GM18498 (cell line): ENCODE results near the gene C4orf50.
A peak's percentile ranks its signal among the peaks of the same experiment; 100 is the strongest.
"Not testable (repeated sequence)": the region's sequence is repeated elsewhere in the genome, so short reads cannot be mapped to it uniquely, and the experiment has no call there.

Source experiments
- ATAC-seq: cut with Tn5 transposase; IDR thresholded peaks from one replicate; pipeline ENCODE4 v1.9.1; 2021; ENCODE audit warnings: mild to moderate bottlenecking, moderate library complexity; ENCODE audit not compliant: unreplicated experiment

C4orf50 gene

DNA sequence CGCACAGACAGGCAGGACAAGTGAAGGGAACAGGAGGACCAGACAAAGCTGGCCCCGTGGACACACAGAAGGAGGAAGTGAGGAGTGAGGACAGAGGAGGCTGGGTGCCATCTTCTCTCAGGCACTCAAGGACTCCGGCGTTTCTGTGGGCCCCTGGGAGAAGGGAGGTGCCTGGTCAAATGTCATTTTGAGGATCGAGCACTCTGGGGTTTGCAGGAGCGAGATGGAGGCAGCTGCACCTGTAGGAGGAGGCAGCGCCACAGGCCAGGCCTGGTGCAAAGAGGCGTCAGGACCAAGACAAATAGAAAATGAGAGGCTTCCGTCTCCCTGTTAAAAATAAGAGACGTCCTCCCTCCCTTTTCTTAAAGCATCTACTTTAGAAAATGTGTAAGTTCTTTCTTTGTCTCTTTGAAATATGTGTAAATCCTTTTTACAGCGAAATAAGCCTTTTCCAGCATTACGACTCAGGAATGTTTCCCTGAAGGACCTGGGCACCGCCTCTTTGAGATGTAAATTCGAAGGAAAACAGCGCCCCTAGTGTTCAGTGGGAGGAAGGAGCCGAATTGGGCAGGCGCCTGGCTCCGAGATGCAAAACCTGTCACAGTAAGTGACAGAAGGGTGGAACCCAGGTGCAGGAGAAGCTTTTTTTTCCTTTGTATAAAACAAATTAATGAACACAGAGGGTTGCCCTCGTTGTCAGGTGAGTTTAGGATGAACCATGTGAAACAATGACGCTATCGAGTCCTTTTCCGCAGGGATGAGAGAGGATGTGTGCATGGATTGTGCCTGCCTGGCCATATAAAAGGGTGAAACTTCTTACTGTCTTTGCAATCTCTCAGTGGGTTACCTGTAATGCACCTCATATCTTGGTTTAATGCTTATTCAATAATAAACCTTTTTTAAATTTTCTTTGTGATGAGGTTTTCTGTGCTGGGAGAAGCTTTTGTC is 1.4 kb upstream of the C4orf50 start:
- ATAC-seq, result no peak

DNA sequence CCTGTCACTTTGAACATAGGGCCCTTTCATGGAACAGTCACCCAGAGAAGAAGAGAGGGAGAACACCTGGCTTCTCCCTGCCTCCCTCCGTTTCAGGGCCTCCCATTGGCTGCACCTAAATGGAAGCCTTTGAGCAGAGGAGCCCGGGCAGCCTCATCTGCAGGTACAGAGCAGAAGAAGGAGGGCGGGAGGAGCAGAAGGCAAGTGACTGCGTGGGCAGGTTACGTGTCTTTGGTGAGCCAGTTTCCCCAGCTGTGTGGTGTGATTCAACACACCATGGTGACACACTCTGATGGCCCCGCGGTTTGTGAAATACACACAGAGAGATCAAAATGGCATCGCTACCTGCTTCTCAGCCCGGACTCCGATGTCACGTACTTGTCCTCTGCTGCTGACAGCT is 431 bp downstream of the C4orf50 start:
- no peak for ATAC-seq

DNA sequence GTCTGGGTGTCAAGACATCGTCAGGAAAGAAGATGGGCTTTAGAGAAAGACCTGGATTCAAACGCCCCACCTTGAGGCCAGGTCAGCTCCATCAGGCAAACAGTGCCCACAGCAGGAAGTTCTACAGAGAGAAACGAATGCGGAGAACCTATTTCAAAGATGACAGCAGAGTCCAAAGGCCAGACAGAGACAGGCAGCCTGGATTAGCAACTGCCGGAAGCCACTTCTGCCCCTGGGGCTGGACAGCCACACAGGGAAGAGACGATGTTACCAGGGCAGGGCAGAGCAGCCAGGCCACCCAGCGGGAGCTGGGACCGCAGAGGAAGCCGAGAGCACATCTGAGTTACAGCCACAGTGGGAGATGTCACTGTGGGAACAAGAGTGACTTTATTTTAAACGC is 1.2 kb downstream of the C4orf50 start:
- no peak for ATAC-seq

DNA sequence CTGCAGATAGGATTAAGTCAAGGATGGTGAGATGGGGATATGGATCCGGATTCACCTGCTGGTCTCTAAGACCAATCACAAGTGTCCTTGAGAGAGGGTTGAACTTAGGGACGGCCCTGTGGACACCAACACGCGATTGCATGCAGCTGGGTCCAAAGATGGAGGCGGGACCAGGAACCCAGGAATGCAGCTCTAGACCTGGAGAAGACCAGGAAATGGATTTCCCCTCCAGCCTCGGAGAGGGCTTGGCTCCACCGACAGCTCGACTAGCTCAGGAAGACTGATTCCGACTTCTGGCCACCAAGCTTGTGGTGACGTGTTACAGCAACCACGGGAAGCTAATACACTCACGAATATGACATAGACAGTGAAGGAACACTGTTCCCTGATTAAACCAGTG is 4.7 kb downstream of the C4orf50 start:
- ATAC-seq, result no peak

DNA sequence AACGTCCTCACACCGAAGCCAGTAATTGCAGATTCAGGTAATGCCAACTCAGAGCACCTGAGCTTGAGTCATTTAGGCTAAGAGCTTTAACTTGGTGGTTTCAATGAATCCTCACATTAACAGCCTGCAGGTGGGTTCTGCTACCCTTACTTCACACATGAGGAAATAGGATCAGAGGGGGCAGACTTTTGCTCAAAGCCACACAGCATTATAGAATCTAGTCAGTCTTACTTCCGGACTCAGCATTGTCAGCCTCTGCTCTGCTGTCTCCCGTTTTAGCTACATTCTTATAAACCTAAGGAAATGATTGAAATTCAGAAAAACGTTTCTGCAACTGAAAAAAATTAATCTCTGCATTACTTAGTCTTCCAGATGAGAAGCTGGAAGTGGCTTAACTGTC is 6.0 kb downstream of the C4orf50 start:
- no peak for ATAC-seq

DNA sequence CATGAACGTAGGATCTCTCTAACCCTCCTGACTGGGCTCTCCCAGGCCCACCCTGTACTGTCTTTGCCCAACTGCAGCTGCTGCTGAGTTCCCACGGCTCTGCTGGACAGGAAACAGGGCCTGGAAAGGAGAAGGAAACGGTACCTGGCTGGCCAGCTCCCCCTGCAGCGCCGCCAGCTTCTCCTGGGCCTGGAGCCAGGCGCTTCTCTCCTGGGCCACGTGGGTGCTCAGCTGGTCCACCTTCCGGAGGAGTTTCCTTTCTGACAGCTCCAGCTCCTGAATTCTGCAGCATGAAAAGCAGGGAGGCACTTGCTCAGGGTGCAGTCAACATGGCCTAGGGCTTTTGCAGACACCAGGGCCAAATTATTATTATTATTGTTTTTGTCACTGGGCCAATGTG is 6.5 kb downstream of the C4orf50 start:
- no peak for ATAC-seq

DNA sequence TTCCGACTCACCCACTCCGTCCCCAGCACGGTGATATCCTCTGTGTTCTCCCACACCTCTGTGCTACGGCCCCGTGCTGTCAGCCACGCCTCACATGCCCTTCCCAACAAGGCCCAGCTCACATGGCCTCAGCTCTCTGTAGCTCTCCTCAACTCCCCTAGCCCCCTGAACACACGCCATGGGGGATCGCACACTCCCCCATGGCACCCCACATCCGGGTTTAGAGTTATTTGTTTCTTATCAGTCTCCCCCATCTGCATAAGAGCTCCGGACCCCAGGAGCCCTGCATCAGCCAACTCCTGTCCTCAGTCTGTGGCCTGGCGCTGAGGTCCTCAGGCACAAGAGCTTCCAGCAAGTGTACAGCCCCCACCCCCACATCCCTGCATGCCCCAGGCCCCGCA is 7.0 kb downstream of the C4orf50 start:
- ATAC-seq, result no peak

DNA sequence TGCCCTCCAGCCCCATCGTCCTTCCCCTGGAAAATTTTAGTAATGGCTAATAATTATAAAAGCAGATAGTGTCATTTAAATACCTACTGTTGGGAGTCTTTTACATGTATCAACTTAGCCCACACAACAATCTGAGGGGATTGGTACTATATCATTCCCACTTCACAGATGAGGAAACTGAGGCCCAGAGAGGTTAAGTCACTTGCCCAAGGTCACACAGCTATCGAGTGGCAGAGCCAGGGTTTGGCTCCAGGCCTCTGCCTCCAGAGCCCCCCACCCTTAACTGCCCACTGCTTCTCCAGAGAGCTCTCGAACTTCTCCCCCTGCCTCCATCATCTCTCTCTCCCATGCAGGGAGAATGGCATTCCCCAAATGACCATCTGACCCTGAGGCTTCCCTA is 7.4 kb downstream of the C4orf50 start:
- ATAC-seq, result no peak

DNA sequence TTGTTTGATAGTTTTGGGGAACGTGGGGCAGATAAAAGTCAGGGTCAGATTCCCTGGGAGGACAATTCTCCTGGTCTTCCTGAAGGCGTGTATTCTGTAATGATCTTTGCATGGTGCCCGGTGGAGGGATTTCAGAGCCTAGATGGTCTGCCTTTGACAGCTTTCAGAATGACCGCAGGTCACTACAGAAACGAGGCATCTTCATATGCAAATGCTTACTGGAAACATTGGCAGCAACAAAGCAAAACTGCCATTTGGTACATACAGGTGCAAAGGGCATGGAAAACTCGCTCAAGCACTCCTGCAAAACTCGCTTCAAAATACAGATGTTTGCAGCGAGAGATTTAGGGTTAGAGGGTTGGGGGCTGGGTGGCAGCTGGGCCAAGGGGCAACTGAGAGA is 8.8 kb downstream of the C4orf50 start:
- ATAC-seq, result no peak

DNA sequence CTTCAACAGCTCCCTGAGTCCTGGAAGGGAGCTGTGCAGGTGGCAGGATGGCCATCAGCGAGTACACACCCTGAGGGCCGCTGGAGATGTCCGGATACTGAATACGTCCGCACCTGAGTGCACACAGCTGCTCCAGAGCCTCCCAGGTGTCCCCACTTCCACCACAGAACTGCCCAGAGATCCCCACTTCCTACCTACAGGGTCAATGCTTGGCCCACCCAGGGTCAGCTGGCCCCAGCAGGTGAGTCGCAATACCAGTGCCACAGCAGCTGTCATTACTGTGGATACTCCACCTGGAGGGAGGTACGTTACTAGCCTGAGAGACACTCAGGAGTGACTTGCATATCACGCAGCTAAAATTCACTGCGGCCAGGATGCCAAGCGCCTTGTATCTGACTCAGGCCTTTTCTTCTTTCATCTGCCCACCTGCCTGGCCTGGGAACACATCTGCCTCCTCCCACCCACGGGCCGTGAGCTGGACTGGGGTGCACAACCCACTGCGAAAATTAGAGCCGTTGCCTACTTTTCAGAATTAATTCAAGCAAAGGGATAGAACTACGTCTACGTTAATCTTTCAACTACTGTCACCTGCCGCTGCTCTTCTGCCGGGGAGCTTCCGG is 9.4 kb downstream of the C4orf50 start:
- ATAC-seq, result no peak

DNA sequence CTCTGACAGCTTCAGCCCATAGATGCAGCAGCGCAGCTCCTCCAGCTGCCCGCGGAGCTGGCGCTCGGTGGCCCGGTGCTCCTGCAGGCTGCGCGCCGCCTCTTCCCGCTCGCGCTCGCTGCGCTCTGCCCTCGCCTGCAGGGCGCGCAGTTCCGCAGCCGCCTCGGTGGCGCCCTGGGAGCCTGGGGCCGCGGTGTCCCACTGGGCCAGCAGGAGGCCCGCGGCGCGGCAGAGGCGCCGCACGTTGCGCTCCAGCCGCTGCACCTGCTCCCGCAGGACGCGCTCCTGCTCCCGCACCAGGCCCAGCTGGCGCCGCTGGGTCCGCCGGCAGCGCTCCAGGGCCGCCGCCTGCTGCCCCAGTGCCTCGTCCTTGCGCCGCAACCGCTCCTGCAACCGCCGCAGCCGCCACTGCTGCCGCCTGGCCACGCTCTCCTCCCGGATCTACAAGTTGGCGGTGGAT is 10.1 kb downstream of the C4orf50 start:
- ATAC-seq, result no peak

DNA sequence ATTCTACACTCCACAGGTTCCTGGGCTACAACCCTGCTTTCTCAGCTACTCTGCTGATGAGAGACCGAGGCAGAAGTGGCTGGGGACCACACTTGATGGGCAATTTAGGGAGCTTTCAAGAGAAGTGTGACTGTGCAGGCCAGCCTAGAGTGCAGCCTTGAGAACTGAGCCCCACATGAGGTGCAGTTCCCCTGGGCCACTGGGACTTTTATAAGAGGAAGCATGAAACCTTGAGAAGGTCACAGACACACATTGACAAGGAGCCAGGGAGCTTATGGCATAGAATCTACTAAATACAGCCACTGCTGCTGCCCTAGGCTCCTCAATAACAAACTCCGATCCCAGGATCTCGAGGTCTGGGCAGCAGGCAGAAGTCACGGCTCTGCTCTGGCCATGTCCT is 13.1 kb downstream of the C4orf50 start:
- no peak for ATAC-seq

DNA sequence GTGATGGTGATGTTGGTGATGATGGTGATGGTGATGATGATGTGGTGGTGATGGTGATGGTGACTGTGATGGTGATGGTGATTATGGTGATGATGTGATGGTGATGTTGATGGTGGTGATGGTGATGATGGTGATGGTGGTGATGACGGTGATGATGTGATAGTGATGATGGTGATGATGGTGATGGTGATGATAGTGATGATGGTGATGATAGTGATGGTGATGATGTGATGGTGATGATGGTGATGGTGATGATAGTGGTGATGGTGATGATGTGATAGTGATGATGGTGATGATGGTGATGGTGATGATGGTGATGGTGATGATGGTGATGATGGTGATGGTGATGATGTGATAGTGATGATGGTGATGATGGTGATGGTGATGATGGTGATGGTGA is 14.7 kb downstream of the C4orf50 start:
- not testable (repeated sequence) for ATAC-seq

DNA sequence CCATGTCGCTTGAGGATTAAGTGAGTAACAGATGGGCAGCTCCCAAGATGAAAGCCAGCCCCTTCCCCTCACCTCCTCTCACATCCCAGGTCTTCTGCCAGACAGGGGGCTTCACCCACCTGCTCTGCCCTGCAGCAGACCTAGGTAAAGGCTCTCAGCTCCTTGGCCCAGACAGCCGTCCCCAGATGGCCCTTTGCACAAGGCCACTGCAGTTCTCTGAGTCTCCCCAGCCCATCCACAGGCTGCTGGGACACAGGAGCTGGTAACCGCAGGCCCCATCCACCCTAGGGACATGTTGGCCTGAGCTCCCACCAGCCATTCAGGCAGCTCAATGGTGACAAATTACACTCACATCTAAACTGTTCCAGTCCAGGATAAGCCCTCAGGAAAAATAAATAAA is 15.3 kb downstream of the C4orf50 start:
- ATAC-seq, result no peak

DNA sequence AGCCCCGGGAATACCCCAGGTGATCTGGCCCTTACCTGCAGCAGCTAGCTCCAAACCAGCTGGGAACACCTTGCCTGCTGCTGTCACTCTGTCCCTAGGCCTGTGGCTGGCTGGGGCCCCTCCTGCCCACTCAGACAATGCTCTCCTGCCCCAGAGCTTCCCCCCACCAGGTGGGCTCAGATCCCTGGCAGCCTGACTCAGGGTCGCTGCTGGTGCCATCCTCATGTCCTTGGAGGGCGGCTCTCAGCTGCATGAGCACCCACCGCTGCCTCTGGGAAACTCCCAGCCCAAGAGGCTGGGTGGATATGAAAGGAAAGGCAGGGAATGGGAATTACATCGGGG is 15.8 kb downstream of the C4orf50 start:
- ATAC-seq, result no peak

DNA sequence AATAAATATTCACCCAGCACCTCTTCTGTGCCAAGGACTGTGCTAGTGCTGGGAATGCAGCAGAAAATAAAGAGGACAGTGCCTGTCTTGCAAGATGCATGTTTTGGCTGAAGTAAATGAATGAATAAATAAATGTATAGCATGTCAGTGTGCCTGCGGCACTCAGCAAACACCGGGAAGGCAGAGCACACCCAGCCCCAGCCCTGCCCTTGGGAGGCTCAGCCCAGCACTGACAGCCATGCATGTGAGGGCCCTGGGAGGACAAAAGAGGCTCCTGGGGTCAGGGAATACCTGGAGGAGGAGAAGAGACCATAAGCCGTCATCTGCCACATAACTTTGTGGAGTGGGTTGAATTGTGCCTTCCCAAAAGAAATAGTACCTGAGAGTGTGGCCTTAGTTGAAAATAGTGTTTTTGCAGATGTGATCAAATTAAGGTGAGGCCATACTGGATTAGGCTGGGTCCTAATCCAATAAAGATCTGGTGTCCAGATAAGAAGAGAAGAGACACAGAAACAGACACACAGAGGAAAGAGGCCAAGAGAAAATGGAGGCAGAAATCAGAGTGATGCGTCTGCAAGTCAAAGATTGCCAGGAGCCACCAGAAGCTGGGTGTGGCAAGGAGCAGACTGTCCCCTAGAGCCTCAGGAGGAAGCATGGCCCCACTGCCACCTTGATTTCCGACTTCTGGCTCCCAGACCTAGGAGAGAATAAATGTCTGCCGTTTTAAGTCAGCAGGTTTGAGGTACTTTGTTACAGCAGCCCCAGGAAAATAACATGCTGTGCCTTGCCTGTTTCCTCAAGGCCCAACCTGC is 16.3 kb downstream of the C4orf50 start:
- no peak for ATAC-seq

DNA sequence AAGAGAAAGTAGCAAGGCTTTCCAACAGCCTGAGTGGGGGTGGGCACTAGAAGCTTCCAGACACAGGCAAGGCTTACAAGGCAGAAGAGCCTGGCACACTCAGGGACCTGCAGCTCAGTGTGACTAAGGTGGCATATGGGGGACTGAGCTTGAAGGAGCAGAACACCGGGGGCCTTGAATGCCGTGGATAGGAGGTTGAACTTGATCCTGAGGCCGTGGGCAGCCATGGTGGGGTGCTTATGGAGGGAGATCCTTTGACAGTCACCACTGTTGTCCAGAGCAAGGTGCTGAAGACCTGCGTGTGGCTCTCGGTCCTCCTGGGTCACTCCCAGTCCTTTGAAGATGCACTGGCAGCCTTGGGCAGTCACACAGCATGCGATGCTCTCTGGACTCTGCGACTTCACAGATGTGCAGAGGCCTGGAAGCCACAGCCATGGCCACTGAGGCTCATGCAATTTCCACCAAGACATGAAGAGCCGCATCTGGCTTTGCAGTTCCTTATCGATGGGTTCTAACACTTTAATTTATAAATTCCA is 18.3 kb downstream of the C4orf50 start:
- no peak for ATAC-seq

DNA sequence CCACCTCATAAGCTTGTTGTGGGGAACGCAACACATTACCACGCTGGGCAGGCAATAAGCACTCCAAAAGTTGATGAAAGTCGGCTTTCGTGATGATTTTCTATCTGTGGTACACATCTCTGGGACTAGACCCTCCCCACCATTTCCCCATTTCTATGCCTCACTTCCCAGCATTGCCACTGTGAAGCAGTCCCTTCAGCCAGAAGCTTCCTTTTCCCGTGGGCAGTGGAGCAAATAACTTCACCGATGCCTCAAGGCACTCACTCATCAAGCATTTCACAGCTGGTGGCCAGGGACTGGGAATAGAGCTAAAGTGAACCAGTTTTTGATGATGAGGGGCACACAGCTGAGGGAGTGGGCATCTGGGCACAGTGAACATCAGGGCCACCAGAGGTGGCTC is 18.9 kb downstream of the C4orf50 start:
- no peak for ATAC-seq

DNA sequence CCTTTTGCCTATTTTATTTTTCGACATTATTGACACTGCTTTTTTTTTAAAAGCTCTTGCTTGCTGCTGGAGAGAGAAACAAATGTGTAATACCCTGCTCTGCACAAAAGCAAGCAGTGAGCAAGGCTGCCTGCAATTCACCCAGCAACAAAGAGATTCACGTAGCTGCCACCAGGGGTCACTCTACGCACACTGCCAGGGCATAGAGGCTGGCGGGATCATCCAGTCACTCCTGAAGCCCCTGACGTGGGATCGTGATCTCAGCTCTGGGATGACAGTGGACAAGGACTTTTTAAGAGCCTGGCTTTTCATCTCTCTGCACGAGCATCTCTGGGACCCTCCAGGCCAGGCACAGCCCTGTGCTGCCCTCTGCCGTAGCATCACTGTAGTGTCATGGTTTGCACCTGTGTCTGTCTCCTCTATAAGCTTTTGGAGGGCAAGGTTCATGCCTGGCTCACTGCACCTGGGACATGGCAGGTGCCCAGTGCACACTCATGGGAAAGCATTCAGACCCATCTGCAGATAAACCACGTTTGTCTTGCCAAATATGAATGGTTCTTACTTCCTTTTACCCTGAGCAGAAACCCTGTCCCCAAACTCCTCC is 19.8 kb downstream of the C4orf50 start:
- peak; percentile 86 for ATAC-seq

DNA sequence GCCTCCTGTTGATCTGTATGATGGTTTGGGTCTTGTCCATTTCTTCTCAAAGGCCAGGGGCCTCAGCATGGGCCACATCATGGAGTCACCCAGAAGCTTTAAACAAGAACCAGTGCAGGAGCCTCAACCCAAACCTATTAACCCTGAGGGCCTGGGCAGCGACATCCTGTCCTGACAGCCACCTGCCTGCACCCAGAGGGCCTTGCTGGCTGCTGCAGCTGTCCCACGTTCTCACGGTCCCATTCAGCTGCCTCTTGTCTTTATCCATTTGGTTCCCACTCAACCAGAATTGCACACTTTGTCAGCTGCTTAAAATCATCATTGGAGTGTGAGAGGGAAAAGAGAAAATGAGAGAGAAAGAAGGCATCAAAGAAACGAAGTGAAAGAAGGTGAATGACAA is 21.6 kb downstream of the C4orf50 start:
- ATAC-seq, result no peak
